ENCODE data around the gene CYP27C1.

DNA sequence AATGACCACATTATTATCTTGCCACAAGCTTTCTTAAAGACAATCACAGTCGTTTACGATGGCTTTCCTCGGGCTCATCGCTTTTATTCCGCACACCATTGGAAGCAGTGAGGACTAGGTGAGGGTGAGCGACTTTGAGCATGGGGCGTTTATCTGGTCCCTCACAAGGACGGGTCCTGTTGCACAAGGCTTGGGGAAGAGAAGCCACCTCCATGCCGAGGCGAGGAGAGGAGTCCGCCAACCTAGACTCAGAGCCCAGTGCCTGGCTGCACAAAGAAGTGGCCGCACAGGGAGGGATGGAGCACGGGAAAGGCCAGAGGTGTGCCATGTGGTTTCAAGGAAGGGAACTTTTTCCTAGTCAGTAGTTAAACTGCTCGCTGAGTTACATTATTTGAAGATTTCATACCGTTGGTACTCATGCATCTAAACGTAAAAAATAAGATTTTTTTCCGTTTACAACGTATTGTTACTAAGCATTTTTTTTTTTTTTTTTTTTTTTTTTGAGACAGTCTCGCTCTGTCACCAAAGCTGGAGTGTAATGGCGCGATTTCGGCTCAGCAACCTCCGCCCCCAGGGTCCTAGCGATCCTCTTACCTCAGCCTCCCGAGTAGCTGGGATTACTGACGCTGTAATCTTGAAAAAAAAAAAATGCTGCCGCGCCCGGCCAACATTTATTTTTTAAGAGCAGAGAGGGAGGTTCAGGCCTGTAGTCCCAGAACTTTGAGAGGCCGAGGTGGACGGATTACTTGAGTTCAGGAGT, 849 bp upstream of the CYP27C1 start:
- TF ChIP-seq CTCF (IDR thresholded peaks at IDR 0.05; ENCODE audit: low read depth, low read length): no peak
- no peak for TF ChIP-seq EZH2phosphoT487 (IDR thresholded peaks at IDR 0.05; ENCODE audit: low read depth)
